Measurements from ENCODE around the gene HNRNPLL.

- TF ChIP-seq YY1 (IDR thresholded peaks at IDR 0.05) (no peak), CTCF (IDR thresholded peaks at IDR 0.05; ENCODE audit: low read depth, low read length, missing input control) (no peak)
Observed at GRCh38 chr2:38546064-38546463, 56.7 kb downstream of the HNRNPLL start.

All from liver (tissue), 2 donors.